ENCODE measurements around the gene SH3BGRL3. TPM values are rescaled to one million over a fixed set of nuclear protein-coding genes. Genes with fewer than 3 reads are reported as not detected.
"Not testable (repeated sequence)": the region's sequence is repeated elsewhere in the genome, so short reads cannot be mapped to it uniquely, and the experiment has no call there.

SH3BGRL3 gene
- total RNA-seq, 4 donors from 2014 or later: 53.5 to 104 (median 92.8) TPM

DNA sequence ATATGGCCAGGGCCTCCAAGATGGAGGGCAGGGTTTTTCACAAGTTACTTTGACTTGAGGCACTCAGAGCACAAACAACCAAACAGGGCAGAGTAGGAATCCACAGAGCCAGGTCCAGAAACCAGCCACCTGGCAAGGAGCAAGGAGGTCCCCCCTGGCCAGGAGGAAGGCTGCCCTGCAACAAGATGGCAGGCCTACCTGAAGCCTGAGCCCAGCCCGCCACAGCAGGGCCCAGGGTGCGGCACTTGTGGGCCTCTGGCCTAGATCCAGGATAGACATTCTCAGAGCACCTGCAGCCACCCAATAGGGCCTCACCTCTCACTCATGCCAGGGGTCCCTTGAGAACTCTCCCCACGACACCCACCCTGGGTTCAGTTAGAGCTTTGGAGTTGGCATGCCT lies 11.5 kb downstream of the SH3BGRL3 start:
- H3K27ac ChIP-seq: peak overlapping the region; percentile 54
- 60% methylated on average over 1 of the region's 3 CpGs for WGBS
- H3K9me3 ChIP-seq: no peaks in the 10 kb centered on the region
- no peak overlapping the region for H3K4me3 ChIP-seq
- no peaks in the 10 kb centered on the region for H3K36me3 ChIP-seq
- peaks cover 49% of the 10 kb centered on the region for H3K4me1 ChIP-seq
- H3K27me3 ChIP-seq: no peaks in the 10 kb centered on the region
- TF ChIP-seq, protein P1, sequence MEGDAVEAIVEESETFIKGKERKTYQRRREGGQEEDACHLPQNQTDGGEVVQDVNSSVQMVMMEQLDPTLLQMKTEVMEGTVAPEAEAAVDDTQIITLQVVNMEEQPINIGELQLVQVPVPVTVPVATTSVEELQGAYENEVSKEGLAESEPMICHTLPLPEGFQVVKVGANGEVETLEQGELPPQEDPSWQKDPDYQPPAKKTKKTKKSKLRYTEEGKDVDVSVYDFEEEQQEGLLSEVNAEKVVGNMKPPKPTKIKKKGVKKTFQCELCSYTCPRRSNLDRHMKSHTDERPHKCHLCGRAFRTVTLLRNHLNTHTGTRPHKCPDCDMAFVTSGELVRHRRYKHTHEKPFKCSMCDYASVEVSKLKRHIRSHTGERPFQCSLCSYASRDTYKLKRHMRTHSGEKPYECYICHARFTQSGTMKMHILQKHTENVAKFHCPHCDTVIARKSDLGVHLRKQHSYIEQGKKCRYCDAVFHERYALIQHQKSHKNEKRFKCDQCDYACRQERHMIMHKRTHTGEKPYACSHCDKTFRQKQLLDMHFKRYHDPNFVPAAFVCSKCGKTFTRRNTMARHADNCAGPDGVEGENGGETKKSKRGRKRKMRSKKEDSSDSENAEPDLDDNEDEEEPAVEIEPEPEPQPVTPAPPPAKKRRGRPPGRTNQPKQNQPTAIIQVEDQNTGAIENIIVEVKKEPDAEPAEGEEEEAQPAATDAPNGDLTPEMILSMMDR (IDR thresholded peaks at IDR 0.05): no peak
- TF ChIP-seq POLR2AphosphoS5 (IDR thresholded peaks at IDR 0.05): no peak
- no peak for TF ChIP-seq POLR2A (IDR thresholded peaks at IDR 0.05)
- TF ChIP-seq EP300 (IDR thresholded peaks at IDR 0.05): no peak
- DNase-seq (ENCODE audit: low spot score in 2 of 2): peak in 1 of 2 donors; percentile 57

- DNase-seq (ENCODE audit: low spot score in 2 of 2): no peak
- TF ChIP-seq EP300 (IDR thresholded peaks at IDR 0.05) (no peak), POLR2AphosphoS5 (IDR thresholded peaks at IDR 0.05) (no peak), POLR2A (IDR thresholded peaks at IDR 0.05) (no peak)
- TF ChIP-seq, protein P1 (IDR thresholded peaks at IDR 0.05): no peak
- Histone ChIP-seq H3K27ac (no peak overlapping the region), H3K27me3 (no peaks in the 10 kb centered on the region), H3K4me3 (no peak overlapping the region), H3K9me3 (no peaks in the 10 kb centered on the region), H3K4me1 (peaks cover 48% of the 10 kb centered on the region), H3K36me3 (peaks cover 4% of the 10 kb centered on the region)
- 85% methylated on average over 4 of the region's 4 CpGs for WGBS
Observed at GRCh38 chr1:26291939-26292338, 12.1 kb downstream of the SH3BGRL3 start.

GRCh38 chr1:26292735-26293134 lies 12.8 kb downstream of the SH3BGRL3 start:
- not testable (repeated sequence) for H3K27me3 ChIP-seq; H3K4me3 ChIP-seq; DNase-seq (ENCODE audit: low spot score in 2 of 2); H3K27ac ChIP-seq; H3K9me3 ChIP-seq; H3K36me3 ChIP-seq
- H3K4me1 ChIP-seq: peaks cover 40% of the 10 kb centered on the region
- 94% methylated on average over 5 of the region's 5 CpGs for WGBS

DNA sequence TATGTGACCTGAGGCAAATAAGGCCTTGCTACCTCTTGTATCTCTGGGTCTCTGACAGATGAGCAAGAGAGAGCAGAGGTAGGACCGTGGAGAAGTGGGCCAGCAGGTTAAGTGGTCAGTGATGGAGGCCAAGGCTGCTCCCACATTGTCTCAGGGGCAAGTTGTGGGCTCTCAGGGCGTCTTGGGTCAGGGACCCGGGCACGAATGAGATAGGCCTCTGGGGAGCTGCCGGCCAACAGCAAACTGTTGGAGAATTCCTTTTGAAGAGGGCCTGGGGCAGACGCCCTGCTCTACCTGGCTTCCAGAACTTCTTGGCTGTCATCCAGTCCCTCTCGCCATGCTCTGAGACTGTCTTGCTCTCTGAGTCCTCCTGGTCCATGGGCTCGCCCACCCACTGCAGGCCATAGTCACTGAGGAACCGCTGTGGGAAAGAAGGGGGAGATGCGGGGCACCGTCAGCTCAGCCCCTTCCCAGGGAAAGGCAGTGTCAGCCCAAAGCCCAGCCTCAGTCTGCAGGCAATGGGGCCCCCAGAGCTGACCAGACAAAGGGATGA lies 14.1 kb downstream of the SH3BGRL3 start:
- no peak overlapping the region for H3K27ac ChIP-seq
- DNase-seq (ENCODE audit: low spot score in 2 of 2): no peak
- 80% methylated on average over 11 of the region's 11 CpGs for WGBS

DNA sequence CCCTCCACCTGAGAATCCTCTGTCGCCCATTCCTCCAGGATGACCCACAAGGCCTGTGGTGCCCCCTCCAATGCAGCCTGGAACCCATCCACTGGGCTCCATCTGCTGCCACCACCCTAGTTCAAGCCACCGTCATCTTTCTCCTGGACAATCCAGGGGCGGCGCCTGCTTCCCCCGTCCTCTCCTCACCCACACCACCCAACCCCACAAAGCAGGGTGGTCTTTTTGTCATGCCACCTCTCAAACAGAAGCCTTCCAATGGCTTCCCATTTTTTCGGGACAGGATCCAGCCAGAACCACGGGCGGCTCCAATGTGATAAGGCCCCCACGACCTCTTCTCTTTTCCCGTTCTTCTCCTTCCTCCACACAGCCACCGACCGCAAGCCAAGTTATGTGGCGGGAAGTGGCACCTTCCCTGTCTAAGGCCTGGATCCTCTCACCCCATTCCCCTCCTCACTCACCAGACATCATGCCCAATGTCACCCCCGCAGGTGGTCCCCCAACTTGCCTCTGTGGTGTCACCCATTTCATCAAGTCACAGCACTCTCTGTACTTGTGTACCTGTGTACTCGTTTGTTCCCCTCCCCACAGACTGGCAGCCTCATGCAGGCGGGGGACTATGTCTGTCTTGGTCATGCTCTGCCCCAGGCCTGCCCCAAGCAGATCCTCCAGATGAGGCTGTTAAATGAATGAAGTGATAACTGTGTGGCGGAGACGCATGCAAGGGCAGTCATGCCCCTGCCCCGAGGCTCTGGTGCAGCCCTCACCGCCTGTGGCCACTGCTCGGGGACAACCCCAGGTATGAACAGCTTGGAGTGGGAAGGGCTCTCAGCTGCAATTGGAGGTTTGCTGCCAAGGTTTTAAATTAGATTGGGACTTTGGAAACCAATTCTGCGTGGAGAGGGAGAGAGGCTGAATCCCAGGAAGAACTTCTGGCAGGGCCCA lies 15.6 kb downstream of the SH3BGRL3 start:
- Histone ChIP-seq H3K9me3 (no peaks in the 10 kb centered on the region), H3K27ac (no peak overlapping the region), H3K27me3 (no peaks in the 10 kb centered on the region), H3K4me3 (no peak overlapping the region), H3K4me1 (peaks cover 13% of the 10 kb centered on the region), H3K36me3 (peaks cover 4% of the 10 kb centered on the region)
- WGBS: 93% methylated on average over 22 of the region's 22 CpGs
- DNase-seq (ENCODE audit: low spot score in 2 of 2): no peak
- no peak for TF ChIP-seq POLR2A (IDR thresholded peaks at IDR 0.05)
- TF ChIP-seq, protein P1 (IDR thresholded peaks at IDR 0.05): no peak
- no peak for TF ChIP-seq EP300 (IDR thresholded peaks at IDR 0.05)
- TF ChIP-seq POLR2AphosphoS5 (IDR thresholded peaks at IDR 0.05): no peak

More for the DNA sequence above, 14.1 kb downstream of the SH3BGRL3 start:
- Histone ChIP-seq H3K27me3 (no peaks in the 10 kb centered on the region), H3K9me3 (no peaks in the 10 kb centered on the region), H3K36me3 (peaks cover 4% of the 10 kb centered on the region), H3K4me1 (peaks cover 27% of the 10 kb centered on the region), H3K4me3 (no peak overlapping the region)
- no peak for TF ChIP-seq POLR2AphosphoS5 (IDR thresholded peaks at IDR 0.05)

DNA sequence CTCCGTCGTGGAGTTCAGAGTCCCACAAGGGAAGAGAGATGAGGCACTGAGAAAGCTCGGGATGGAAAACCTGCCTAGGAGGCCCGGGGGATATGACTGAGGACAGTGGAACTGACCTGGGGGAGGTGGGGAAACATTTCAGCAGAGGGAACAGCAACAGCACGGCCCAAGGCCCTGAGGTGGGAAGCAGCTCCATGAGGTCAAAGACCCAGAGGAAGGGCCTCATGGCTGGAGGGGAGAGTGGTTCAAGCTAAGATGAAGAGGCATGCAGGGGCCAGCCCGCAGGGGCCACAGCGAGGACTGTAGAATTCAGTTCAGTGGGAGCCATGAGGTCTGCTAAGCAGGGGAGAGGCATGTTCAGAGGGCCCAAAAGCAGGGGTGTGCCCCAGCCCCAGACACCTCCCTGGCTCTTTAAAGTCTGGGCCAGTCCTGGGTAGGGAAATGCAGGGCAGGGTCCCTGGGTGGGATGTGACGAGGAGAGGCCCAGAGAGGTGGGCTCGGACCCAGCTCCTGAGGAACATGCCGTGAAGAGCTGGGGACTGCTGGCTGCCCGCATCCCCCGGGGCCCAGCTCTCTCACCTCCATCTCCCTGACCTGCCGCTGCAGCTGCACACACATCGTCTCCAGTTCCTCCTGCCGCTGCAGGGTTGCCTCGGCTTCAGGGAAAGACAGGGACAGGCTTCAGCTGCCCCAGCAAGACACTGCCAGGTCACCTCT lies 16.6 kb downstream of the SH3BGRL3 start:
- Histone ChIP-seq H3K27me3 (no peaks in the 10 kb centered on the region), H3K9me3 (no peaks in the 10 kb centered on the region), H3K4me1 (peaks cover 5% of the 10 kb centered on the region), H3K4me3 (no peak overlapping the region), H3K36me3 (peaks cover 4% of the 10 kb centered on the region), H3K27ac (no peak overlapping the region)
- no peak for DNase-seq (ENCODE audit: low spot score in 2 of 2)
- TF ChIP-seq, protein P1 (IDR thresholded peaks at IDR 0.05): no peak
- TF ChIP-seq POLR2AphosphoS5 (IDR thresholded peaks at IDR 0.05): no peak
- TF ChIP-seq EP300 (IDR thresholded peaks at IDR 0.05): no peak
- no peak for TF ChIP-seq POLR2A (IDR thresholded peaks at IDR 0.05)
- 85% methylated on average over 14 of the region's 16 CpGs for WGBS
